ENCODE measurements around the gene SLC25A29.

SLC25A29 gene

DNA sequence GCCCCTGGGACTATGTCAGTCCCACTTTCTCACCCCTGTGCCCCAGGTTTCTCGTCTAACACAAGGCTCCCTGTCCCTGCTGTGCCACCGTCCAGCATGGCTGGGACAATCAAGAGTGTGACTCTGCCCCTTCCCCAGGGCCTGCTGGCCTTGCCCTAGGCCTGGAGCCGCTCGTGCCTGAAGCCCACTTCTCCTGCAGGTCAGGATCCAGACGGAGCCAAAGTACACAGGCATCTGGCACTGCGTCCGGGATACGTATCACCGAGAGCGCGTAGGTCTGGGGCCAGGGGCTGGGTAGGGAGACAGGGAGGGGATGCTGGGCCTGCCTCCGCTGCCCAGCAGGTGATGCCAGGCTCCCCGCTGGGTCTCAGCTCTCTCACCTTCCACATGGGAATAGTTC, 19.7 kb upstream of the SLC25A29 start:
- DNase-seq (ENCODE audit: low read depth, low spot score), result no peak
- H3K4me3 ChIP-seq (ENCODE audit: low read depth, low read length), result no peak overlapping the region
- no peak for TF ChIP-seq CTCF (IDR thresholded peaks at IDR 0.05; ENCODE audit: low read depth, low read length)
- in situ Hi-C loops (cut with HindIII; ENCODE audit: low sequenced_read_pairs), result no loop called here

- no peak overlapping the region for H3K4me3 ChIP-seq (ENCODE audit: low read depth, low read length)
- no peak for TF ChIP-seq CTCF (IDR thresholded peaks at IDR 0.05; ENCODE audit: low read depth, low read length)
- in situ Hi-C loops (cut with HindIII; ENCODE audit: low sequenced_read_pairs), result no loop called here
- no peak for DNase-seq (ENCODE audit: low read depth, low spot score)
Observed at GRCh38 chr14:100325231-100325632, 19.0 kb upstream of the SLC25A29 start.

DNA sequence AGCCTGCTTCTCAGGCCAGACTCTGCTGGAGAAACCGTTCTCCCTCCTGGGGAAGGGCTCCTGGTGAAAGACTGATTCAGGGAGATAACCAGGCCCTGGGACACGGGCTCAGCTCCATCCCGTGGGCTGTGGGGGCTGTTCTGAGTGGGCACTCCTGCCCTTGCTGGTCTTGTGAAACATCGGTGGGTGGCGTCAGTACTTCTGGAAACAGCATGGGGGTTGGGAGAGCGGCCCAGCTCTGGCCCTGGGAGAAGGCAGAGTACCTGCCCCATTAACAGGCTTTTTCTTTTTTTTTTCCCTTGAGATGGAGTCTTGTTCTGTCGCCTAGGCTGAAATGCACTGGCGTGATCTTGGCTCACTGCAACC, 17.7 kb upstream of the SLC25A29 start:
- H3K4me3 ChIP-seq (ENCODE audit: low read depth, low read length), result no peak overlapping the region
- TF ChIP-seq CTCF (IDR thresholded peaks at IDR 0.05; ENCODE audit: low read depth, low read length), result no peak
- no peak for DNase-seq (ENCODE audit: low read depth, low spot score)
- in situ Hi-C loops (cut with HindIII; ENCODE audit: low sequenced_read_pairs), result no loop called here

DNA sequence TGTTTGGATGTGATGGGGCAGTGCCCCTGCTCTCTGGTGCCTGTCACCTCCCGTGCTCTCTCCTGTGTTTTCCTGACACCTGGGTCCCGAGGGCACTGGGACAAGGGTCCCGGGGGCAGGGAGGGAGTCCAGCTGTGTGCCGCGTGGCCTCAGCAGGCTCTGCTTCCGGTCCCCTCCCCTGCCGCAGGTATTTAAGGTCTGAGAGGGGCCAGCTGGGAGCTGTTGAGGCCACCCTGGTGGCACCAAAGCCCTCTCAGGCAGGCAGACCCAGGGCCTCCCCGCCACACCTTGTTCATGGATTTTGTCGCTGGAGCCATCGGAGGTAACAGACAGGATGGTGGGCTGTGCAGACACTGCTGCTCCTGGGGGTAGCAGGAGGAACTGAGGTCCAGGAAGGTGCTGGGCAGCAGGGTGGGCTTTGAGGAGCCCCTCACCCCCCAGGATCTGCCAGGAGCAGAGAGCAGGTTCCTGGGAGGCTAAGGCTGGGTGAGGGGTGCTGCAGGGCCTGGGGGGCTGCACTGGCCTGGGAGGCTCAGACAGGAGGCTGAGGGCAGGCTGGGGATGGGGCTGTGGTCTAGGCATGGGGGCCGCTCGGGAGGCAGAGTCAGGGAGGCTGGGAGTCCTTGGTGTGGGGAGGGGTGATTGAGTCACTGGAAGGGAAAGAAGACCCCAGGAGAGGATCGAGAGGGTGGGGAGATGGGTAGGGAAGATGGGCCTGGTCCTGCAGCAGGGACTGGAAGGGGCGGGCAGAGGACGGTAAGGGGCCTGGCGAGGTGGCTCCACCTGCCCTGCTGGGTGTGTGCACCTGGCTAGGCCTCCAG, 17.1 kb upstream of the SLC25A29 start, which contains the start of gene SLC25A47:
Gene SLC25A47, plus strand, starts transcription at position 219 of the 821 bp plus-strand sequence. Its CDS starts 76 bp downstream, at position 295.
- no peak for DNase-seq (ENCODE audit: low read depth, low spot score)
- no peak for TF ChIP-seq CTCF (IDR thresholded peaks at IDR 0.05; ENCODE audit: low read depth, low read length)
- no peak within 1 kb of the TSS for H3K4me3 ChIP-seq (ENCODE audit: low read depth, low read length)
- in situ Hi-C loops (cut with HindIII; ENCODE audit: low sequenced_read_pairs), result no loop called here

DNA sequence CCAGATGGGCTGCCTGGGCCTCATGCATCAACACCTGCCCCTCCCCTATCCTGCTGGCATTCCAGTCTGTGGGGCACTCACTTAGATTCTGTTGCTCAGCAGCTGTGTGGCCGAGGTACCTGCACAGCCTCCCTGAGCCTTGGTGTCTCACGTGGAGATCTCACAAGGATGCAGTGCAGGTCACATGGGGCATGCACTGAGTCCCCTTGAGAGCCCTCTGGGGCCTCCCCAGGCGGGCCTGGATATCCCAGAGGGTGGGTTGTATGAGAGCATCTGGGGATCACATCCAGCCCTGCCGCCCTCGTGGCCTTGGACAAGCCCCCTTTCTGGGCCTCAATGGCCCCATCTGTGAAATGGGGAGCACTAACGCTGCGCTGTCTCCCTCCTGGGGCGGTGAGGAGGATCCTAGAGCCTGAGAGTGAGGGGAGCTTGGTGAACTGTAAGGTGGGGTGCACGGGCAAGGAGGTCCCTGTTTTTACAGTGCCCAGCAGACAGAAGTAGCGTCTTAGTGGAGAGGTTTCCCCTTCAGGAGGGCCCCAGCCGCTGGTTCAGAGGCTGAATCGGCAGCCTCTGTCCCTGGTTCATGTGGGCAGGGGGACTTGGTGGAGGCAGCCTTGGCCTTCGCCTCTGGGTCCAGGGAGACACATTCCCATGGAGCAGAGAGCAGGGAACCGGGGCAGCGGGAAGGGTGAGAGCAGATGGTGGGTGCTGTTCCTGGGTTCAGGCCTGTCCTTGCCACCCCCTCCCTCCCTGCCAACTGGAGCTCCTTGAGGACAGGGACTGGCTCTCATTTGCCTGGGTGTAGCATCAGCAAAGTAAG, 16.1 kb upstream of the SLC25A29 start:
- in situ Hi-C loops (cut with HindIII; ENCODE audit: low sequenced_read_pairs), result no loop called here
- no peak for DNase-seq (ENCODE audit: low read depth, low spot score)
- TF ChIP-seq CTCF (IDR thresholded peaks at IDR 0.05; ENCODE audit: low read depth, low read length), result no peak
- H3K4me3 ChIP-seq (ENCODE audit: low read depth, low read length), result no peak overlapping the region

GRCh38 chr14:100321473-100322137, 15.4 kb upstream of the SLC25A29 start:
- no peak overlapping the region for H3K4me3 ChIP-seq (ENCODE audit: low read depth, low read length)
- TF ChIP-seq CTCF (IDR thresholded peaks at IDR 0.05; ENCODE audit: low read depth, low read length), result no peak
- DNase-seq (ENCODE audit: low read depth, low spot score), result no peak
- in situ Hi-C loops (cut with HindIII; ENCODE audit: low sequenced_read_pairs), result no loop called here

Measured in astrocyte of the spinal cord (primary cell).